ENCODE data around the gene CLIC5.

The CLIC5 gene

GRCh38 chr6:45855642-45856394 lies 159.8 kb downstream of the CLIC5 start:
- intact Hi-C loops (cut with DNase I), result no loop called here
- no peak for DNase-seq

- intact Hi-C loops (cut with DNase I), result no loop called here
- DNase-seq, result no peak
Observed at GRCh38 chr6:45854149-45854742, 161.4 kb downstream of the CLIC5 start.

DNA sequence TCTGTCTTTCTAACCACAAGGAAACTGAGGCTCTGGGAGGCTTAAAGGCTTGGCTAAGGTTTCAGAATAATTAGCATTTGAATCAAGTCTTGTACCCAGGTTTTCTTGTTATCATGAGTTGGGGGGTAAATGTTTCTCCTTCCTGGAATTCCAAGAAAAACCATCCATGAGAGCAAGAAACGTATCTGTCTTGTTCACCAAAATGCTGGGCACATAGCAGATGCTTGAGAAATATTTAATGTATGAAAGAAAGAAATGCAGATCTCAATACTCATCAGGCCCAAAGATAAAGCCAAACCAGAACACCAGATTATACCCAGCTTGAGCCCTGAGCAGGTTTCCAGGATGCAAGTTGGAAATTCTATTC lies 164.6 kb downstream of the CLIC5 start:
- intact Hi-C loops (cut with DNase I), result no loop called here
- DNase-seq, result no peak

- no peak for DNase-seq
- intact Hi-C loops (cut with DNase I), result no loop called here
Observed at GRCh38 chr6:45850378-45851033, 165.2 kb downstream of the CLIC5 start.

- intact Hi-C loops (cut with DNase I), result no loop called here
- no peak for DNase-seq
Observed at GRCh38 chr6:45845567-45845966, 170.1 kb downstream of the CLIC5 start.

DNA sequence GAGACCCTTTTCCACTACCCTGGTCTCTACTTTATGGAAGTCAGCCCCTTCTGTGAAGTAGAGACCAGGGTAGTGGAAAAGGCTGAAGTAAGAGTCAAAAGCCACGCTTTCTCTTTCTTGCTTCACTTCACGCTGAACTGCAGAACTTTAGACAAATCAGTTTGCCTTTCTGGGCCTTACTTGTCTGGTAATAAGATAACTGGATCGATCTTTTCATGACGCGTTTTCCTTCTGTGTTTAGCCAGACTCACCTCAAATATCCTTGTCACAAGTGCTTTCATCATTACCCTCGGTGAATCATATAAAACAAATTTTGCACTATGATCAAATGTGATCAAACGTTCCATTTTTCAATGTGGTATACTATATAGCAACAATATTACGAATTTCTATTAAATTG lies 170.7 kb downstream of the CLIC5 start:
- intact Hi-C loops (cut with DNase I), result no loop called here
- DNase-seq, result no peak

DNA sequence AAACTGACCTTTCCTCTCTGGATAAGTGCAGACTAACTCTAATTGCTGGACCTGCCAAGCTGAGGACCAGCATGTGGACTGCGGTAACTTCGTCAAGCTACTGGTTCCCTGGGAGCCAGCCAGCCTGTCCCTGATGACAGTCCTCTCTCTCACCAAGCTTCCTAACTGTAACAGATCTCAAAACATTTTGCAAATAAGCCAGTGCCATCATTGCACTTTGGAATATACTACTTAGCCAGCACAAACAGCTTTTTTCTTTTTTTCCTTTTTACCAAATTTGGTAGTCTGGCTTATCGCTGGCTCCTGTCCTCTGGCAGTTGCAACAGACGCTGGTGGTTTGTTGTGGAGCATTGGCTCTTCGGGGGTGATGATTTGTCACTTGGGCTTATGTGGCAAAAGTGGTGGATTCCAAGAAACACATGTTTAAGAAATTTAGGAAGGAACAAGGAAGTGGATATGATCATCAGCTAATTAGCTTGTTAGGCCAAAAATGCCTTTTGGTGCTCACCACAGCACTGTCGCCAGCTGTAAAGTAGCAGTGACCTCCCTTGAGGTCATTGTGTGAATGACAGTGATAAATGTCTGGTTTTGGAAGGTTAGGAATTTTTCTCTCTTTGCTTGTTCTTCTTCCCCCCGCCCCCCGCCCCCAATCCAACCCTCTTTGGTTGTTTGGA lies 171.7 kb downstream of the CLIC5 start:
- intact Hi-C loops (cut with DNase I), result no loop called here
- no peak for DNase-seq

- no peak for DNase-seq
- intact Hi-C loops (cut with DNase I), result no loop called here
Observed at GRCh38 chr6:45841062-45841461, 174.6 kb downstream of the CLIC5 start.

- no peak for DNase-seq
- intact Hi-C loops (cut with DNase I), result no loop called here
Observed at GRCh38 chr6:45838996-45839395, 176.7 kb downstream of the CLIC5 start.

GRCh38 chr6:45838451-45838850 lies 177.2 kb downstream of the CLIC5 start:
- DNase-seq, result no peak
- intact Hi-C loops (cut with DNase I), result no loop called here

DNA sequence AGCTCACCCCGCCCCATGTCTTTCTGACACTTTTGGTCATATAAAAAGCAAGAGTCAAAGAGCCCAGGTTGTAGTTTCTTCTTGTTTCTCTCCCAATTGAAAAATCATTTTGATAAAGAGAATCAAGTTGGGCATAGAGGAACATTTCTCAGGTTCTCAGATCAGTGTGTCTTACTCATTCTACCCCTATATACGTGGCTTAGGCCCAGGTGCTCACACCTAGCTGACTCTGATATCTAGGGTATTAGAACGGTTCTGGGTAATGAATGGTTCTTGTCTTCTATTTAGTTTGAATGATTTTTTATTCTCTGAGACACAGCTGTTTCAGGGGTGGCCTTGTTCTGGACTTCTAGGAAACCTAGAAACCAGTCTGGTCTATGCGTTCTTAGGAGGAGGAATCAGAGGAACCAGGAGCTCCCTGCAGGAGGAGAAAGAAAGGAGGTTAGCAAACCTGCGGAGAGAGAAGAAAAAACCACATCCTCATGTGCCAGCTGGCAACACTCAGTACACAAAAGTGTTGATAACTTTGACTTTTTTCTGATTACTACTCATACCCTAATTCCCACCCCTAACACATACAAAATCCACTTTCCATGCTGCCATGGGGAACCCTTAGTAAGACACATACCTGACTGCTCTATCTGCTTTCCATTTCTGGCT lies 178.0 kb downstream of the CLIC5 start:
- no peak for DNase-seq
- intact Hi-C loops (cut with DNase I), result no loop called here

DNA sequence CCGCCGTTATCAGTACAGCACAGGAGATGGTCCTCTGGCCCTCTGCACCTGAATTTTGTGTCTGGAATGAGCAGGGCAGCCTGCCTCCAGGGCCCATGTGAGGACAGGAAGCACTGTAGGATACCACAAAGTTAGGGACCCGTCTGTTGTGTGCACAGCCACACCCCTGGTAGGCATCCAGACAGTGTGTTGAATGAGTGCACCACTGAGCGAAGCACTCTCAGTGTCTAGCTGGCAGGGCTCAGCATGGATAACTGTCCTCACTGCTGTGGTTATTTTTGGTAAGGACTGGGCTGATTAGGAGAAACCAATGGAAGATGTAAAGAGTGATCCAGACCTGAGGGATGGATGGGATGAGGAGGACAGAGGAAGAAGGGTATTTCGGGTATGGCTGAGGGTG lies 178.7 kb downstream of the CLIC5 start:
- intact Hi-C loops (cut with DNase I), result no loop called here
- no peak for DNase-seq

DNA sequence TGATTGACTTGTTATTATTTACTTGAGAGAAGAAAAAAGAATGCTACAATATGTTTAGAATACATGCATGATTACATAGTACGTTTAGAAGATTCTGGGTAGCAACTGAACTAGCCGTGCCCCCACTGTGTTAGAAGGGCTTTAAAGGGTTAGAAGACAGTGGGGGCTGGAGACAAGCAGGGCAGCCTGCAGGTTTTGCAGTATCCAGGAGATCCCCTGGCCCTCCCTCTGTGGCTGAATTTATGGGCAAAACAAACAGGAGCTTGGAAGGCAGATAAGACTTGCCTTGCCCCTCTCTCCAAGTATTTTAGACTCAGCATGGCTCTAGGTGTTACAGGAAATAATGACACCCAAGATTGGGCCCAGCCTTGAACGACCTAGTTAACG lies 179.2 kb downstream of the CLIC5 start:
- DNase-seq, result no peak
- intact Hi-C loops (cut with DNase I), result no loop called here

- intact Hi-C loops (cut with DNase I), result no loop called here
- DNase-seq, result no peak
Observed at GRCh38 chr6:45835721-45836437, 179.8 kb downstream of the CLIC5 start.

DNA sequence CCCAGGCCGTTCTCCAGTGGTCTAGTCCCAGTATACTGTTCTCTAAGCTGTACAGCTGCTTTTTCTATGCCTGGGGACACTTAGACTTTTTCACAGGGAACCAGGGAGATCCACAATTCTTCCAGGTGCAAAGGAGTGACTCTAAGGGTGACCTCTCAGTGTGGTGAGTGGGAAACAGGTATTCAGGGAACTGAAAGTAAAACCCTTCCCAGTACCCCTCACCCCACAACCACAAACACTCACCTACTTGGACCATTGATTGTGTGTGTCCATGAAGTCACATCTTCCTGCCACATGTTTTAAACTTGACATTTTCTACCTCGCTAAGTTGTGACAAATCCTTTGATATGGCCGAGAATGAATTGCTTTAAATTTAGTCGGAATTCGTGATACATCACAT lies 183.6 kb downstream of the CLIC5 start:
- intact Hi-C loops (cut with DNase I), result no loop called here
- no peak for DNase-seq

Data from posterior cingulate gyrus (tissue), 11 donors.